HG03432 (cell line): ENCODE results near the gene JPH2.
"Not testable (repeated sequence)": the region's sequence is repeated elsewhere in the genome, so short reads cannot be mapped to it uniquely, and the experiment has no call there.

Experiments used
- ATAC-seq: cut with Tn5 transposase; IDR thresholded peaks from one replicate; pipeline ENCODE4 v1.9.1; 2021; ENCODE audit warnings: mild to moderate bottlenecking, moderate library complexity; ENCODE audit not compliant: unreplicated experiment

Gene JPH2

GRCh38 chr20:44187054-44187771 lies at the start of gene JPH2:
Gene JPH2 (minus strand): TSS chr20:44187188. CDS start chr20:44186705, 483 bp downstream.
- no peak for ATAC-seq

DNA sequence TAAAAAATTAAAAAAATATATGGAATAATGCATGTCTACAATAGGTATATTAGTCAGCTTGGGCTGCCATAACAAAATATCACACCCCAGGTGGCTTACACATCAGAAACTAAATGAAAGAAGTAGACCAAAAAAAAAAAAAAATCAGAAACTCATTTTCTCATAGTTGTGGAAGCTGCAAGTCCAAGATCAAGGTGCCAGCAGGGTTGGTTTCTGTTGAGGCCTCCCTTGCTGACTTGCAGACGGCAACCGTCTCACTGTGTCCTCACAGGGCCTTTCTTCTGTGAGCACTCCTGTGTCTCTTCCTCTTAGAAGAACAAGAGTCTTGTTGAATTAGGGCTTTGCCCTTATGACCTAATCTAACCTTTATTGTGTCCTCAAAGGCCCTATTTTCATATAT lies 48.7 kb upstream of the JPH2 start:
- no peak for ATAC-seq

DNA sequence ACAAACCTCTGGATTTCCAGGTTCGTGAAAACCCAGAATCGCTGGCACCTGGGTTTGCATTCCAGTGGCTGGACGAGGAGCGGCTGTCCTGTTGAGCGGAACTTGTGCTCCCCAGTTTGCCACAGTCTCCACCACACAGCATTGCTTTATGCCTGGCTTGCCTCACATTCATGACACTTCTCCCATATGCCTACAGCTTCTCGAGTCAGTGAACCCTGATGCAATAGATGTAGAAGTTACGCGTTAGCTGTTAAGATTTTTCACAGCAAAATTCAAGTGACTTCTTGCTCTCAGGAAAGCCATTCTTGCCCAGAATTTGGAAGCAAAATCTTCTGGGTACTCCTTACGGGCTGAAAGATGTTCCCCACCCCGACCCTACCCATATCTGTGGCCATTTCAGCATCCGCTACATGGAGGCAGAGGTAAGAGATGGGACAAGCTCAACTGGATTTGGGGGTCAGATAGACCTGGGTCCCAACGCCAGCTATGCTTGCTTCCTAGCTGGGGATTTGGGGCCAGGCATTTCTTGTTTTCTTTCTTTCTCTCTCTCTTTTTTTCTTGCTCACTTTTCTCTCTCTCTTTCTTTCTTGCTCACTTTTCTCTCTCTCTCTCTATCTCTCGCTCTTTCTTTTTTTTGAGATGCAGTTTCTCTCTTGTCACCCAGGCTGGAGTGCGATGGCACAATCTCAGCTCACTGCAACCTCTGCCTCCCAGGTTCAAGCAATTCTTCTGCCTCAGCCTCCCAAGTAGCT lies 47.8 kb upstream of the JPH2 start:
- ATAC-seq, result no peak

DNA sequence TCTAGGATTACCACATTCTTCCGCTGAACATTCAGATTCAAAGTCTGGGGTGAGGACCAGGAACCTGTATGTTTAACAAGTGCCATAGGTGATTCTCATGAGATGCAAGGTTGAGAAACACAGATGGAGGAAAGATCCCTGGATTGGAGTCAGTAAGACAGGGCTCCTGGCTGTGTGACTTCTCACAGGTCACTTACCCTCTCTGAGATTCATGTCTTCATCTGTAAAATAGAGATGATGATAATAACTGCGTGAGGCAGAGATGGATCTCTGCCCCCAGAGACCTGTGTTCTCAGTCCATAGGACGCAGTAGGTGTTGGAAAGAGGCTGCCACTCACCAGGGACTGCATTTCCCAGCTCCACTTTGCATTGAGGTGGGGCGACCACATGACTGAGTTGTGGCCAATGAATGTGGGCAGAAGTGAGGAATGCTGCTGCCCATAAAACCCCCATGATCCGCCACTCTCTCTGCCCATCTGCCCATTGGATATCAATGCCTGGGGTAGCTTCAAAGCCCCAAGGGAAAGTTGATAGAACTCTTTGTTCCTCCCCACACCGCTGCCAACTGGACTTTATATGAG lies 46.5 kb upstream of the JPH2 start:
- ATAC-seq, result no peak

DNA sequence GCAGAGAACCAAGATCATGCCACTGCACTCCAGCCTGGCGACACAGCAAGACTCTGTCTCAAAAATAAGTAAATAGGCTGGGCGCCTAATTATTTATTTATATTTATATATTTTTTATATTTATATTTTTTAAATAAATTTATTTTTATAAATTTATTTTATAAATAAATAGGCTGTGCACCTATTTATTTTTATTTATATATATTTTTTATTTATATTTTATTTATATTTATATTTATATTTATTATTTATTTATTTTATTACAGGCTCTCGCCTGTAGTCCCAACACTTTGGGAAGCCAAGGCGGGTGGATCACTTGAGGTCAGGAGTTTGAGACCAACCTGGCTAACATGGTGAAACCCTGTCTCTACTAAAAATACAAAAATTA lies 45.5 kb upstream of the JPH2 start:
- not testable (repeated sequence) for ATAC-seq

DNA sequence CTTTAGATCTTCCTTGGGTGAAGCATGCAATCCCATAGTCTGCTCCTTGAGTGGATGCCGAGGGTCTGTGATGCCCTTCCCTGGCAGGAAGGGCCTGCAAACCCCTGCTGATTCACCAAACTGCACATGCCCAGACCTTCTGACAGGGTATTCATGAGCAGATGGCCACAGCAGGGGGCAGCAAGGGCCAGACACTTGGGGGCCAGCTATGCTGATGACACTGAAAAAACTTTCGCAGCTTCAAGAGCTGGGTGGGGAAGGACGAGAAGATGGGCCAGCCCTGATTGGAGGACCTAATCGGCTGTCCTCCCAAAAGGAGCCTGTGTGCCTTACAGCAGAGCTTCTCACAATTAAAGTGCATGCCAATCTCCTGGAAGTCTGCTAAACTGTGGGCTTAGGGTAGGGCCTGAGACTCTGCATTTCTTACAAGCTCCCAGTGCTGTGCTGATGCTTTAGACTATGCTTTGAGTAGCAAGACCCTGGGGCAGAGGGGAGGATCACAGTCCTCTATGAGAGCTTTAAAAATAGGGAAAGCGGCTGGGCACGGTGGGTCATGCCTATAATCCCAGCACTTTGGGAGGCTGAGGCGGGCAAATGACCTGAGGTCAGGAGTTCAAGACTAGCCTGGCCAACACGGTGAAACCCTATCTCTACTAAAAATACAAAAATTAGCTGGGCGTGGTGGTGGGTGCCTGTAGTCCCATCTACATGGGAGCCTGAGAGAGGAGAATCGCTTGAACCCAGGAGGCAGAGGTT lies 44.9 kb upstream of the JPH2 start:
- no peak for ATAC-seq

DNA sequence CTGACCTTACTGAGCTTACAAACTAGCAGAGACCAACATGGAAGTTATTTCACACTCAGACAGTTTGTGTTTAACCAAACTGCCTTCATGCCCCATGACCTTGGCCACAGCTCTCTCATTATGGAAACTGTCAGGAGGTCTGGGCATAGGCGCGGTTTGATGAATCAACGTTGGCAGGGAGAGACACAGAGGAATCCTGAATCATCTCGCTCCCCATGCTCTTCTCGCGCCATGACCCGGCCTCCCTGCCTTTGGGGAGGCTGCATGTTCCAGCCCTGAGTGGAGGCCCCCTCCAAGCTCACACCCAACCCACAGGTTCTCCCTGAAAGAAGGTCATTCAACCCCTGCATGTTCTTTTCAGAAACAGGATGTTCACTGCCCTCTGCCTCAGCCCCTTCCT lies 44.2 kb upstream of the JPH2 start:
- ATAC-seq, result no peak

- no peak for ATAC-seq
These were observed 41.7 kb upstream of the JPH2 start for GRCh38 chr20:44228465-44229258.

DNA sequence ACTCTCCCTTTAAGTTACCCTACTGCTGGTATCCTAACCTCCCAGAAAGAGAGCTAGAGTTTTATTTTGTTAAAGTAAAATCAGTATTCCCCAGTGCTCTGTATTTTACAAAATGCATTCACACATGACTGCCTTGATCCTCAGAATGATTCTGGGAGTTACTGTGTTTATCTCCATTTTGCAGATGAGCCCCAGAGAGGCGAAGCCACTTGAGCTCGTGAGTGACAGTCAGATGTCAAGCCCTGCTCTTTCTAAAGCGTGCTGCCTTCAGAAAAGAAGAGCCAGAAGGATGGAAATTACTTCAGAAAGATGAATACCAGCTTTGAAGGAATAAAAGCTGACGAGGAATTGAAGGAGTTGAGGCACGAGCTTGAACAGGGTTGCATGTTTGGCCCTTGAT lies 37.6 kb upstream of the JPH2 start:
- no peak for ATAC-seq

DNA sequence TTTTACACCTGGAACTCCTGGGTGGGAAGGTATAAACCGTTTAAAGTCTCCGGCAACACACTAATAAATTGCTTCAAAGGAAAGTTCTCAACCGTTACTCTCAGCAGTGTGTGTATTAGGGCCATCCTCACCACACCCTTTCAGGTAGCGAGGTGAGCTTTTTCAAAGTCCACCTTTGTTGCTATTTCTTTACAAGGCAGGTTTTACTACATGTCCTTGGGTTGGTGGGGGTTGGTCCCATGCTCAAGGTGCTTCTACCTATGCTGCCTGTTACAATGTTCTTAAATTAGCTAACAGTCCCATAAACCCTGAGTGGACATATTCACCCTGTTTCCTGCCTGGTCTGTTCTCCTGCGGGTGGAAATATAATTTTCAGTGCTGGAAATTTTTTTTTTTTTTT lies 36.7 kb upstream of the JPH2 start:
- ATAC-seq, result no peak

- no peak for ATAC-seq
These were observed 35.8 kb upstream of the JPH2 start for GRCh38 chr20:44222633-44223368.

- ATAC-seq, result no peak
These were observed 35.0 kb upstream of the JPH2 start for GRCh38 chr20:44222027-44222426.

DNA sequence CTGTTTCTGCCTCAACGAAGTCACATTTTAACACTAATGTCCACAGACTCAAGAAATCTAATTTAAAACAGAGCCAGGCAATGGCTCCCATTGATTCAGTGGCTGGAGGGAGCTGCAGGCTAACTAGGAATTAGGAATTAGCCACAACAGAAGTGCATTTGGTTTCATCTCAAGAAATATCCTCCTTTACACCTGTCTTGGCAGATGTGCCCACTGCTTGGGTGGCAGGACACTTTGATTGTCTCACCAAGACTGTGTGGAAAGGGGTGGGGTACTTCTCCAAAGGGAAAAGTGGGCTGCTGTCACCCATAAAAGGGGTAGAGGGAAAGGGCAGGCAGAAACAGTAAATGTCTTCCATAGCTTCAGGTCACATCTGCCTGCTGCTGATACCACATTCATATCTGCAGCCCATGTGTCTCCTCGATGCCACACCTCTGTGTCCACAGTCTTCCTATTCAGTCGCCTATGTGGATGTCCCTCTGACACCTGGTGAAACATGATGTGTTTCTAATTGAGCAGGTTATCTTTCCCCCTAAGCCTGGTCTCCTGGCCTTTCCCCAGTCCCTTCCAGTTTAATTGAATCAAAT lies 34.5 kb upstream of the JPH2 start:
- no peak for ATAC-seq

DNA sequence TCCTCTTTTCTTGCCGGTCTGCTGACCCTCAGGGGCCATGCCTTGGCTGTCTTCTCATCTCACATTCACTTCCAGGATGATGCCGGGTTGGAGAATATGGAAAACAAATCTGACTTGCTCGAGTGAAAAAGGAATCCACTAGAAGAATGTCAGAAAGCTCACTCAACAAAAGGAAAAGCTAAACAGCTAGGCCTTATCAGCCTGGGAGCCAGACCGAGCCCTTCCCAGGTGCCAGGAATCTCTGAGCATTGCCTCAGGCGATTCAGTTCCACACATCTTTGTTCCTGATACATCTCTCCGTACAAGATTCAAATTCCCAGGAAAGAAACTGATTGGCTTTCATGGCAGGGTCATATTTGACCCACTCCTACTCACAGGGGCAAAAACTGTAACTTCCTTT lies 32.8 kb upstream of the JPH2 start:
- no peak for ATAC-seq

DNA sequence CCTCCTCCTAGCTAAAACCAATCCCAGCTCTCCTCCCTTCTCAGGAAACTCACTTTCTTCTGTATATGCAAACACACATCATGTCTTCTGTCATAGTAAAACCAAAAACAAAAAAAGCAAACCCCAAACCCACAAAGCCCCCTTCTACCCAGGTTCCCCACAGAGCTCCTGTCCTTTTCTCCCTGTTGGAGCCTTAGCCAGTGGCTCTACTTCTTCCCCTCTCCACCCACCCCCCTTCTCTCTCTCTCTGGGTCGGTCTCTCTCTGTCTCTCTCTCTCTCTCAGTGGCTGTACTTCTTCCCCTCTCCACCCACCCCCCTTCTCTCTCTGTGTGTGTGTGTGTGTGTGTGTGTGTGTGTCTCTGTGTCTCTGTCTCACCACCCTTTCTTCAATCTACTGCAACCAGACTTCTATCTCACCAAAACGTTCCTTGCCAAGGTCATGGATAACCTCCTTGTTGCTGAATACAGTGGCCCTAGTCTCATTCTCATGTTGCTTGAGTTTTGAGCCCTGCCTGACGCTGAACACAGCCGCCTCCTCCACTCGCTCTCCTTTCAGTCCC lies 32.3 kb upstream of the JPH2 start:
- ATAC-seq, result no peak

DNA sequence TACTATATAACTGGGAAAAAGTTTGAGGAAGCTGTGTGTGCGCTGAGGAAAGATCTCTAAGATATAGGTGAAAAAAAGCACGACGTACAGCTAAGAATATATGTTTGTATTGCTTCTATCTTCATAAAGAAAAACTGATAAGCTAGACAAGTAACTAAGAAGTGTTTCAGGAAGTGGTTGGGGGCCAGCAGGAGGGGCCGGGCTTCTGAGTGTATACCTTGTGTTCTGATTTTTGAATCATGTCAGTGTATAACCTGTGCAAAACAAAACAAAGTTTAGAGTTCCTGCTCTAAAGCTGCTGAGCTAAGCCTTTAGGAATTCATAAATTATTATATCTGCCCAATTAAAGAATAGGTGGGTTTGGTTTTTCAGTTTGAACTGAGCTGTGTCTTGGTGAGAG lies 31.5 kb upstream of the JPH2 start:
- no peak for ATAC-seq

GRCh38 chr20:44217342-44218092 lies 30.5 kb upstream of the JPH2 start:
- ATAC-seq, result peak; percentile 45

DNA sequence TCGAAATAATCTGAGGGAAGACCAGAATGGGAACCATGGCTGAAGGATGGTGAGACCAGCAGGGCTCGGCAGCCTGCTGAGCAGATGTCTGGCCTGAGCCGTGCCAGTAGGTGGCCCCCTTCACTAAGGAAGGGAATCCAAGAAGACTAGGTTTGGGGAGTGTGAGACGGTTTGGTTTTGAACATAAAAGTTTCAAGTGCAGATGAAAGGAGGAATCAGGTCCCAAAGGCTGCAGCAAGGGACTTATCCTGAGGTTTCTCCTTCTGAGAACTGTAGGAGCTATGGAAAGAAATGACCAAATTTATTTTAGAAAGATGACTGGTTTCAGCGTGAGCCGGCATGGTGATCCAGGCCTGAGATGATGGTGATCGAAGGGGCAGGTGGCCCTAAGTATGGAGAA lies 28.1 kb upstream of the JPH2 start:
- no peak for ATAC-seq

- ATAC-seq, result no peak
These were observed 25.8 kb upstream of the JPH2 start for GRCh38 chr20:44212792-44213191.
